ENCODE results near the gene RASSF4. TPM values are rescaled to one million over a fixed set of nuclear protein-coding genes. Genes with fewer than 3 reads are reported as not detected.

Gene RASSF4
- total RNA-seq, 3 donors from 2014 or later, result 0.28 to 0.61 (median 0.33) TPM

- no peak for ATAC-seq
- DNase-seq, result no peak
- no peaks in the 10 kb centered on the region for H3K4me1 Mint-ChIP-seq (ENCODE audit: low read depth)
- H3K9me3 Mint-ChIP-seq, result peaks cover 25% of the 10 kb centered on the region
- peaks cover 8% of the 10 kb centered on the region for H3K27me3 Mint-ChIP-seq (ENCODE audit: low read depth)
- peaks cover 5% of the 10 kb centered on the region for H3K36me3 Mint-ChIP-seq (ENCODE audit: insufficient read depth)
- no peak overlapping the region for H3K4me3 Mint-ChIP-seq
Measured at GRCh38 chr10:45034301-45034700, 74.7 kb downstream of the RASSF4 start.

DNA sequence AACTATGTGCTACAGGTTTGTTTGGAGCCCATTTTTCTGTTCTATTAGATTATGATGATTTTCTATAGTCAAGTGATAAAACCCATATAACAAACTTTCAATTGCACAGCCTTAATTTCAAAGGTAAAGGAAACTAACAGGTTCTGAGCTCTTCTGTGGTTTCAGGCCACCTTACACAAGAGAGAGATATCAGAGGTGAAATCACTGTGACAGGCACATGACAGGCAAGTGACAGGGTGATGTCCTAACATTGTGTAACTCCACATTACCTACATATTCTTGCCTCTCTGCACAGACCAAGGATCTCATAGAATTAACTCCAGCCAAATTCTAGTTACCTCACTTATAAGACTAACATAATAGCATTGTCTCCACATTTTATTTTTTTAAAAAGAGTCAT lies 76.1 kb downstream of the RASSF4 start:
- peaks cover 5% of the 10 kb centered on the region for H3K36me3 Mint-ChIP-seq (ENCODE audit: insufficient read depth)
- H3K27me3 Mint-ChIP-seq (ENCODE audit: low read depth), result peaks cover 8% of the 10 kb centered on the region
- DNase-seq, result no peak
- no peaks in the 10 kb centered on the region for H3K4me1 Mint-ChIP-seq (ENCODE audit: low read depth)
- ATAC-seq, result no peak
- H3K4me3 Mint-ChIP-seq, result no peak overlapping the region
- H3K9me3 Mint-ChIP-seq, result peaks cover 15% of the 10 kb centered on the region

DNA sequence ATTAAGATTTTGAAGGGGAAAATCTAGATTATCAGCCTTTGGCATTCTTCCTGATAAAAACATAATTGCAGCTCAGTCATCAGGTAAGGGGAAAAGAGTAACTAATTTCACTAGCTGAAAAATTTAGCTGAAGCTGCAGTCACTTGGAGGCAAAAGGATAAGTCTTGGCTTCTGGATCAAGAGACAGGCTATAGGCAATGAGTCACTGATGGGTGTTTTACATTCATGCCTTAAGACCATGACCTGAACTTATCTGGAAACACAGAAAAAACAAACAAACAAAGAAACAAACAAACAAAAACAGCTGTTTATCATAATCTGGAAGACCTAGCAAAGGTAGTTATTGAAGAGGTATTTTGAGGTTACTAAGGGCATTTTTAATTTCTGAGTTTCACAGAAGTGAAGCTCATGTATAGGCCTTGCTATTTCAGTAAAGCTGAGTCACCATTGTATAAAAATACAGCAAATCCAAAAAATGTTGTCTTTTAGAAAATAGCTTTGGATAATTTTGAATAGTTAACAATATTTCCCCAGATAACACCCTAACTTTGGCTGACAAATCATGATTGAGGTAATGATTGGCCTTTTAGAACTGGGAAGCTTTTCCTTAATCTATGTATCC lies 81.4 kb downstream of the RASSF4 start:
- Mint-ChIP-seq H3K4me3 (no peak overlapping the region), H3K36me3 (ENCODE audit: insufficient read depth) (no peaks in the 10 kb centered on the region), H3K27me3 (ENCODE audit: low read depth) (peaks cover 4% of the 10 kb centered on the region), H3K4me1 (ENCODE audit: low read depth) (no peaks in the 10 kb centered on the region), H3K9me3 (no peaks in the 10 kb centered on the region)
- ATAC-seq, result no peak
- DNase-seq, result no peak

DNA sequence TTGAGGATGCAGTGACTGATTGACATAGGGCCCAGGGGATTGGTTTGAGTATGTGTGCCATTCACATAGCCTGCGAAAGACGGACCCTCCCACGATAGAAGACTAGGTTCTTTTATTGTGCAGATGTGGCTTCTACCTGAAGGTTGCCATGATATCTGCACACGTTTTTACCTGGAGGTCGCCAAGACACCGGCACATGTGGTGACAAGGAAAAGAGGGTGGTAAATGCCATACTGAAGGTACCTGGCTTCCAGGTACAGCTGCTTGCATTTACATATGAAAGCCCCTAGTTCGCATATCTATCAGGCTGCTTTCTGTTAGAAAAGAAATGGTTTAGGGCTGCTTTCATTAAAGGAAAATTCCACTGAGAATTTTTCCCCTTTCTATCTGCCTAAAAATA lies 84.7 kb downstream of the RASSF4 start:
- no peaks in the 10 kb centered on the region for H3K4me1 Mint-ChIP-seq (ENCODE audit: low read depth)
- H3K9me3 Mint-ChIP-seq, result peaks cover 8% of the 10 kb centered on the region
- H3K27me3 Mint-ChIP-seq (ENCODE audit: low read depth), result peaks cover 4% of the 10 kb centered on the region
- no peak for DNase-seq
- no peak overlapping the region for H3K4me3 Mint-ChIP-seq
- ATAC-seq, result no peak
- no peaks in the 10 kb centered on the region for H3K36me3 Mint-ChIP-seq (ENCODE audit: insufficient read depth)

Other genes starting within 250 kb of the RASSF4 start
- gene TMEM72, start 48.5 kb upstream of the RASSF4 start, total RNA-seq, result not detected
- under 1 TPM; 0.20 to 0.24 (median 0.22) TPM for gene DEPP1, start 19.0 kb downstream of the RASSF4 start, total RNA-seq
- 10 to 100 TPM; 16.4 to 22.9 (median 22.7) TPM for gene ZNF22, start 41.1 kb downstream of the RASSF4 start, total RNA-seq